ENCODE measurements around the gene CATSPERE.
"Not testable (repeated sequence)": the region's sequence is repeated elsewhere in the genome, so short reads cannot be mapped to it uniquely, and the experiment has no call there.

CATSPERE gene

GRCh38 chr1:244573768-244574167, 112.7 kb downstream of the CATSPERE start:
- Histone ChIP-seq H3K4me1 (ENCODE audit: insufficient read depth, poor library complexity, severe bottlenecking) (no peaks in the 10 kb centered on the region), H3K36me3 (ENCODE audit: low read depth) (no peaks in the 10 kb centered on the region), H3K4me3 (ENCODE audit: severe bottlenecking) (no peak overlapping the region), H3K9me3 (ENCODE audit: severe bottlenecking) (peaks cover 7% of the 10 kb centered on the region), H3K27me3 (ENCODE audit: insufficient read depth, poor library complexity, severe bottlenecking) (no peaks in the 10 kb centered on the region), H3K27ac (ENCODE audit: poor library complexity, severe bottlenecking) (no peak overlapping the region)
- no peak for TF ChIP-seq CTCF (IDR thresholded peaks at IDR 0.05; ENCODE audit: poor library complexity, severe bottlenecking)
- ATAC-seq (ENCODE audit: low read depth) (no peak), DNase-seq (ENCODE audit: low spot score) (no peak)

- Histone ChIP-seq H3K27me3 (ENCODE audit: insufficient read depth, poor library complexity, severe bottlenecking) (no peaks in the 10 kb centered on the region), H3K4me3 (ENCODE audit: severe bottlenecking) (no peak overlapping the region), H3K27ac (ENCODE audit: poor library complexity, severe bottlenecking) (no peak overlapping the region), H3K4me1 (ENCODE audit: insufficient read depth, poor library complexity, severe bottlenecking) (no peaks in the 10 kb centered on the region), H3K36me3 (ENCODE audit: low read depth) (no peaks in the 10 kb centered on the region), H3K9me3 (ENCODE audit: severe bottlenecking) (peaks cover 7% of the 10 kb centered on the region)
- no peak for ATAC-seq (ENCODE audit: low read depth)
- DNase-seq (ENCODE audit: low spot score), result no peak
- no peak for TF ChIP-seq CTCF (IDR thresholded peaks at IDR 0.05; ENCODE audit: poor library complexity, severe bottlenecking)
Measured at GRCh38 chr1:244576259-244576892, 115.3 kb downstream of the CATSPERE start.

GRCh38 chr1:244578205-244578604, 117.1 kb downstream of the CATSPERE start:
- H3K36me3 ChIP-seq (ENCODE audit: low read depth); DNase-seq (ENCODE audit: low spot score); H3K4me3 ChIP-seq (ENCODE audit: severe bottlenecking); H3K9me3 ChIP-seq (ENCODE audit: severe bottlenecking); H3K27me3 ChIP-seq (ENCODE audit: insufficient read depth, poor library complexity, severe bottlenecking); H3K27ac ChIP-seq (ENCODE audit: poor library complexity, severe bottlenecking); H3K4me1 ChIP-seq (ENCODE audit: insufficient read depth, poor library complexity, severe bottlenecking): not testable (repeated sequence)
- peak; percentile 31; the same call in 1 of the 3 replicates for ATAC-seq (ENCODE audit: low read depth)

- H3K27ac ChIP-seq (ENCODE audit: poor library complexity, severe bottlenecking), result no peak overlapping the region
- no peak for DNase-seq (ENCODE audit: low spot score)
- ATAC-seq (ENCODE audit: low read depth), result no peak
- no peaks in the 10 kb centered on the region for H3K36me3 ChIP-seq (ENCODE audit: low read depth)
- TF ChIP-seq CTCF (IDR thresholded peaks at IDR 0.05; ENCODE audit: poor library complexity, severe bottlenecking), result no peak
- H3K4me3 ChIP-seq (ENCODE audit: severe bottlenecking), result no peak overlapping the region
- H3K27me3 ChIP-seq (ENCODE audit: insufficient read depth, poor library complexity, severe bottlenecking), result no peaks in the 10 kb centered on the region
- no peaks in the 10 kb centered on the region for H3K9me3 ChIP-seq (ENCODE audit: severe bottlenecking)
- H3K4me1 ChIP-seq (ENCODE audit: insufficient read depth, poor library complexity, severe bottlenecking), result no peaks in the 10 kb centered on the region
Measured at GRCh38 chr1:244583358-244583982, 122.4 kb downstream of the CATSPERE start.

GRCh38 chr1:244585867-244586266, 124.8 kb downstream of the CATSPERE start:
- no peak for TF ChIP-seq CTCF (IDR thresholded peaks at IDR 0.05; ENCODE audit: poor library complexity, severe bottlenecking)

More at GRCh38 chr1:244585867-244586266, 124.8 kb downstream of the CATSPERE start:
- no peak overlapping the region for H3K4me3 ChIP-seq (ENCODE audit: severe bottlenecking)
- no peak for DNase-seq (ENCODE audit: low spot score)
- H3K27me3 ChIP-seq (ENCODE audit: insufficient read depth, poor library complexity, severe bottlenecking), result no peaks in the 10 kb centered on the region
- no peak overlapping the region for H3K27ac ChIP-seq (ENCODE audit: poor library complexity, severe bottlenecking)
- no peaks in the 10 kb centered on the region for H3K4me1 ChIP-seq (ENCODE audit: insufficient read depth, poor library complexity, severe bottlenecking)
- no peaks in the 10 kb centered on the region for H3K9me3 ChIP-seq (ENCODE audit: severe bottlenecking)
- no peaks in the 10 kb centered on the region for H3K36me3 ChIP-seq (ENCODE audit: low read depth)
- no peak for ATAC-seq (ENCODE audit: low read depth)

All from RWPE2 (cell line).